Measurements from ENCODE around the gene C1orf74.

DNA sequence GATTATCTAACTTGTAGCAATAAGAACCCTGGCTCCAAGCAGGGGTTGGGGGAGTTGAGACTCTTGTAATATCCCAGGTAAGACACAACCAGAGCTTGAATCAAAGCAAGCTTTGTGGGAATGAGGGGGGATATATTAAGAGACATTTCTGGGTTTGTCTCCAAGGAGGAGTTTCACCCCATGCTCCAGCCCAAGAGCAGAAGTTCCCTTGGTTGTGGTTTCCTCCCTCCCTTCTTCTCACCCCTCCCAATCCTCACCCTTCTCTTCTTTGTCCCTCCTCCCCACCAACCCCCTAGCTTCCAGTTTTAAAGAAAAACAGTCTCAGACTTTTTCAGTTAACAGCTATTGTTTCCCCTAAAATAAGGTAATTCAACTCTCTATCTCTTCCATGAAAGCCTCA is 16.7 kb downstream of the C1orf74 start:
- TF ChIP-seq POLR2A (IDR thresholded peaks at IDR 0.05) (no peak), CTCF (IDR thresholded peaks at IDR 0.05) (no peak), POLR2AphosphoS5 (IDR thresholded peaks at IDR 0.05) (no peak), EP300 (IDR thresholded peaks at IDR 0.05) (no peak)
